ENCODE results near the gene UNK. TPM values are rescaled to one million over a fixed set of nuclear protein-coding genes. Genes with fewer than 3 reads are reported as not detected.
"Not testable (repeated sequence)": the region's sequence is repeated elsewhere in the genome, so short reads cannot be mapped to it uniquely, and the experiment has no call there.

UNK gene
- total RNA-seq, 2 experiments from 2014 or later: 24.5 to 33.7 TPM

DNA sequence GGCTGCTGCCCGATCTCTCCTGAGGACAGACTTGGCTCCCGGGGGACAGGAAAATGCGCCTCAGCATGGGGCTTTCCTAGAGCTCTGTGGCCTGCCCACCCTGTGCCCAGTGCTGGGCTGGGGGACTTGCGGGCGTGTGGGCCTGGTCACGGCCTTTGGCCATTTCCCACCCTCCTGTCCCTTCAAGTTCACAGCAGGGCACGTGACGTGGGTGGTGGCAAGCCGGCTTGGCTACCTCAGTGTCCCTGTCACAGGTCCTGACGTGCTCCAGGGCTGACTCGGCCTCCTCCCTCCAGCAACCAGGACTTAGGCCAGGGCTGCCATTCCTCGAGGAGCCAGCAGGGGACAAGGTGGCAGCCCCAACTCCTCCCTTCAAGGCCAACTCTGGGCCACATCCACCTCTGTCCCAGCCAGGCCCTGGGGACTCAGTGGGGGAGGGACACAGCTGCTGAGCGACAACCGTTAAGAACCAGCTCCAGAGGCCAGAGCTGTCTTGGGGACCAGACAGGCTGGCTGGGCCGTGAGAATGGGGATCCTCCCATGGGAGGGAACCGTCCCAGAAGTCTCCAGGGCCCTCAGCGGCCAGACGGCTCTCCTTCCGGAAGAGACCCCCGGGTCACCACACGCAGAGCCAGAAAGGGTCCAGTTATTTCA is 60.6 kb downstream of the UNK start:
- Mint-ChIP-seq H3K36me3 (ENCODE audit: low read depth) (peaks cover 24% of the 10 kb centered on the region), H3K4me3 (peak overlapping the region; percentile 55), H3K9me3 (ENCODE audit: low read depth) (no peaks in the 10 kb centered on the region), H3K4me1 (peaks cover 14% of the 10 kb centered on the region), H3K27me3 (no peaks in the 10 kb centered on the region), H3K27ac (peak overlapping the region; percentile 60)
- DNase-seq (peak; percentile 85), ATAC-seq (peak; percentile 71)
- ChIA-PET POLR2A (interaction anchor here (4.4 kb wide), 1 partner anchor 65 kb away, joined by 17 read pairs; a partner anchor contains a TSS), CTCF (interaction anchor here (0.5 to 3.5 kb wide), 18 partner anchors 9 to 1277 kb away, joined by 3 to 21 read pairs (median 5); partner anchors contain the start of genes GALK1 and WBP2)
- intact Hi-C loops (cut with DNase I, micrococcal nuclease): no loop called here

DNA sequence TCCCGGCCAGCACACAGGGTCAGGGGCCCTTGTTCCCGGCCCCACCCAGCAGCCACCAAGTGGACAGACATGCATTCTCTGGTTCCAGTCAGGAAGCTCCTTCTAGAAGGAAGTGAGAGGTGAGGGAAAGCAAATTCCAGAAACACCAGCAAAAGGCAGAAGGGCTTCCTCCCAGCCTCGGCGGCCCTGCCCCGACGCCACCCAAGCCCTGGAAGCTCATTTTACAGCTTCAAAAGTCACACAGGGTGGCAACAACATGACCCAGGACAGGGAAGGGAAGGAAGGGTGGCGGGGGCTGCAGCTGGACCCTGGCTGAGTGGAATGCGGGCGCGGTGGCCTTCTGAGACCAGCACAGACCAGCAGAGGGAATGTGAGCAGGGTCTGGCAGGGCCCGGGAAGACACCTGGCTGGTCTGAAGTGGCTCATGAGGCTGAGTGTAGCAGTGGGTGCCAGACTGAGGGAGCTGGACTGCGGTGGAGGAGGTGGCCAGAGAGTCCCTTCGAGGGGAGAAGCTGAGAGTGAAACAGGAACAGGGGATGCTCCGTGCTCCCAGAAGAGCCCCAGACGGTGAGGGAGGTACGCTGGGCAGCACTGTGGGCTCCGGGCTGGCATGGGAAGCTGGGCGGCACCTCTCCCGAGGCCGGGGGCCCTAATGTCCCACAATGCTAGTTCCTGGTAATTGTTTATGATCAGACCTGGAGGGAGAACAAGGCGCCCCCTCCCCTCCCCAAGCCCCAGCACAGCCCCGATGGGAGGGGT is 61.5 kb downstream of the UNK start:
- no peak overlapping the region for H3K4me3 Mint-ChIP-seq
- ATAC-seq: no peak
- peaks cover 27% of the 10 kb centered on the region for H3K36me3 Mint-ChIP-seq (ENCODE audit: low read depth)
- no peaks in the 10 kb centered on the region for H3K27me3 Mint-ChIP-seq
- intact Hi-C loops (cut with DNase I, micrococcal nuclease): no loop called here
- no peak overlapping the region for H3K27ac Mint-ChIP-seq
- peaks cover 12% of the 10 kb centered on the region for H3K4me1 Mint-ChIP-seq
- ChIA-PET POLR2A (interaction anchor here (0.6 to 4.4 kb wide), 4 partner anchors 9 to 135 kb away, joined by 3 to 17 read pairs (median 4); partner anchors contain the start of gene WBP2), CTCF (interaction anchor here (0.5 to 3.5 kb wide), 20 partner anchors 8 to 1276 kb away, joined by 3 to 21 read pairs (median 4); partner anchors contain the start of genes GALK1 and WBP2)
- DNase-seq: no peak
- H3K9me3 Mint-ChIP-seq (ENCODE audit: low read depth): no peaks in the 10 kb centered on the region

DNA sequence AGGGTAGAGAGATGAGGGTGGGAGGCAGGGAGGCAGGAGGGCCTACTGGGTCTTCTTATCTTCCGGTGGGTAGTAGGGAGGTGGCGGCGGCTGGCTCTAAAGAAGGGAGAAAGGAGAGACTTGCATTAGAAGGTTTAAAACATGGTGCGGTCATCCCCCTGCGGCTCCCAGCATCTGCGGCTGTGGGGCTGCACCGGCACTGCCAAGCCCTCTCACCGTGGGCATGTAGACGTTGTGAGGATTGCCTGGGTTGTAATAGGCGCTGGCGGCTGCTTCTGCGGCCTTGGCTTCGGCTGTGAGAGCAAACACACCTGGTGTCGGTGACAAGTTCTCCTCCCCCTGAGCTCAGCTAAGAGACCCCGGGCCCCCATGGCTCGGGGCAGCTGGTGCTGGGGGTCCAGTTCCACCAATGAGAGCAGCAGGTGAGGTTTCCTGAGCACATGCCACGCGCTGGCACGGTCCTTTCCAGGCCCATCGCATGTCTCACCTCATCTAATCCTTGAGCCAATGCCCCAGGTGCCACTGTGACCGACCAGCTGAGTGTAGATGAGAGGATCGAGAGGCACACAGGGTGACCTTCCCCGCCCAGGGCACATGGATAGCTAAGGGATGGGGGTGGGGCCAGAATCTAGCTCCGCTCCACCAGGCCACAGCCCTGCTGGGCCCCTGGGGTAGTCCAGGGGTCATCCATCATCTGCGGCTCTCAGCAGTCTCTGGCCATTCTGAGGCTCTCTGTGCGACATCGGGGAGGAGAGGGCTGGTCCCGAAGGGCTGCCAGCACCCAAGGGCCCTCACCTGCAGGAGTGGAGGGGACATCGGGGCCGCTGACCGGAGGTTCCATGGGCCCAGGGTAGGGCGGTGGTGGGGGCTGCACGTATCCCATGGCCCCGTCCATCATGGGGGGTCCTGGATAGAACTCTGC is 62.3 kb downstream of the UNK start:
- Mint-ChIP-seq H3K4me1 (peaks cover 12% of the 10 kb centered on the region), H3K4me3 (no peak overlapping the region), H3K27ac (no peak overlapping the region), H3K36me3 (ENCODE audit: low read depth) (peaks cover 27% of the 10 kb centered on the region), H3K27me3 (no peaks in the 10 kb centered on the region), H3K9me3 (ENCODE audit: low read depth) (no peaks in the 10 kb centered on the region)
- ATAC-seq: no peak
- intact Hi-C loops (cut with DNase I, micrococcal nuclease): no loop called here
- ChIA-PET POLR2A (interaction anchor here (1.1 to 4.4 kb wide), 4 partner anchors 8 to 73 kb away, joined by 3 to 17 read pairs (median 4); partner anchors contain the start of gene WBP2), CTCF (interaction anchor here (0.5 to 4.5 kb wide), 20 partner anchors 9 to 425 kb away, joined by 3 to 42 read pairs (median 4); partner anchors contain the start of genes GALK1 and WBP2)
- DNase-seq: no peak

DNA sequence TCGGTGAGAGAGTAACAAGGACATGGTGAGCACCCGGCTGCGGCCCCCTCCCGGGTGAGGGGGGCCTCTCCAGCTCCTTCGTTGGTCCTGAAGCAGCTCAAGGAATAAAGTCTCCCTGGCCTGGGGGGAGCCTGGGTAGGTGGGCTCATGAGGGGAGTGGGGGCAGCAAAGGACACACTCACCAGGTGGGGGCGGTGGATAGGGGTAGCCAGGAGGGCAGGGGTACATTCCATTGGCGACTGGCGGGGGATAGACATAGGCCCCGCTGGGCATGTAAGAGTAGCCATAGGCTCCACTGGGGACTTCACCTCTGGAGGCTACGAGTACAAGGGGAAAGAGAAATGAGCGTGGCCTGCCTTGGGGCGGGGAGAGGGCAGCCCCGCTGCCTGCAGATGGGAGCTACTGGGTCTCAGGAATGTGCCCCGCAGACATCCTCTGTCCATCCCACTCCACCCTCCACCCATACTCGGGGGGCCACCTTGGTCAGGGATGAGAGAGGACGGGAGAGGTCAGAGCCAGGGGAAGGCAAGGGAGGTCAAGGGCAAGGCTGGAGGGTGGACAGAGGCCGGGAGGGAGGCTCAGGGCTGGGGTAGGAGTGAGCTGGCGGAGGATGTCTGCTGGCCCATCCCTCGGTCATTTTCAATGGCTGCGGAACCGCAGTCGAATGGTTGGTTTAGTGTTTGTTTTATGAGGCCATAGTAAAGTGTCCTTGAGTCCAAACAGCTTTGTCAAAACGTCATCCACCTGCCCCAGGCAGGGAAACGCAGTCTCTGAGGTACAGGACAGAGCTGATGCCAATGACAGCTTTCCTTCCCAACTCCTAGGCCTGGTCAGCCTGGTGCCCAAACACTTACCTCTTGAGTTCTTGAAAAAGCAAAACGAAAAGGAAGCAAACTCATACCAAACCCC is 63.3 kb downstream of the UNK start:
- CTCF ChIA-PET: interaction anchor here (0.6 to 4.5 kb wide), 19 partner anchors 8 to 237 kb away, joined by 3 to 42 read pairs (median 4); partner anchors contain the start of genes FBF1, GALK1 and WBP2

DNA sequence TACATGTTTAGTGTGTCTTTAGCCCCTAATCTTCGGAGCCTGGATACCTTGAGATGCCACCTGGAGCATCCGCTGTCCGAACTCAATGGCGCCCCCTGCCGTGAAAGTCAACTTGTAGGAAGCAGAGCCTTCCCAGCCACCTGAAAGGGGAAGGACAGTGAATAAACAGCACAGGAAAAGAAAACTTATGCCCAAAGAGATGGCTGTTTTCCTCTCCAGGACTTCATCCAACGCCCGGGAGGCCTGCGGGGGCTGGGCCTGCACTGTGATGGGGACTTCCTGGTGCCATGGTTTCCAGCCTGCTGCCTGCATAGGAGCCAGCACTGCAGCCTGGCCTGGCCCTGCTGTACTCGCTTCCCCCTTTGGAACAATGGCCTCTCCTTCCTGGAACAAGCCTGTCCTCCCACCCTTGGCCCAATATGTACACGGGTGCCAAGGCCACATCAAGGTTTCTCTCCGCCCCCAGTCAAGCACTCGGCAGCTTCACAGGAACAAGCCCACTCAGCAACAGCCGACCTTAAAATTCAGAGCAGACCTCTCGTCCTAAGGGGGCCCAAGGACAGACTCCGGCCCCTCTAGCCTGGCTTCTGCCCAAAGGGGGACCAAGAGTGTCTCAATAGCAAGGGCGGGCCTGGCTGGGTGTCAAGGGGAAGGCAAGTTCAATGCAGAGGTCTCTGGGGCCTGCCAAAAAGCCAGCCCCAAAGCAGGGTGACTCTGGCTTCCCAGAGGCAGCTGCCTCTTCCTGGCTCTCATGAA is 64.1 kb downstream of the UNK start:
- CTCF ChIA-PET: interaction anchor here (0.7 to 4.5 kb wide), 16 partner anchors 9 to 101 kb away, joined by 3 to 42 read pairs (median 4); partner anchors contain the start of gene FBF1
- POLR2A ChIA-PET: interaction anchor here (1.0 to 1.7 kb wide), 2 partner anchors 69 to 75 kb away, joined by 3 to 4 read pairs; no protein-coding TSS in a partner anchor
- H3K4me1 Mint-ChIP-seq: peaks cover 16% of the 10 kb centered on the region
- DNase-seq (peak; percentile 92), ATAC-seq (no peak)
- H3K27me3 Mint-ChIP-seq: no peaks in the 10 kb centered on the region
- H3K27ac Mint-ChIP-seq: no peak overlapping the region
- no peak overlapping the region for H3K4me3 Mint-ChIP-seq
- peaks cover 22% of the 10 kb centered on the region for H3K36me3 Mint-ChIP-seq (ENCODE audit: low read depth)
- no peaks in the 10 kb centered on the region for H3K9me3 Mint-ChIP-seq (ENCODE audit: low read depth)
- intact Hi-C loops (cut with DNase I, micrococcal nuclease): no loop called here

More for the DNA sequence above, 63.3 kb downstream of the UNK start:
- intact Hi-C loops (cut with DNase I, micrococcal nuclease): no loop called here
- Mint-ChIP-seq H3K36me3 (ENCODE audit: low read depth) (peaks cover 22% of the 10 kb centered on the region), H3K27me3 (no peaks in the 10 kb centered on the region), H3K4me3 (no peak overlapping the region), H3K27ac (no peak overlapping the region), H3K4me1 (peaks cover 11% of the 10 kb centered on the region), H3K9me3 (ENCODE audit: low read depth) (no peaks in the 10 kb centered on the region)
- DNase-seq: no peak
- POLR2A ChIA-PET: interaction anchor here (1.0 to 1.7 kb wide), 2 partner anchors 68 to 74 kb away, joined by 3 to 4 read pairs; no protein-coding TSS in a partner anchor
- ATAC-seq: no peak

DNA sequence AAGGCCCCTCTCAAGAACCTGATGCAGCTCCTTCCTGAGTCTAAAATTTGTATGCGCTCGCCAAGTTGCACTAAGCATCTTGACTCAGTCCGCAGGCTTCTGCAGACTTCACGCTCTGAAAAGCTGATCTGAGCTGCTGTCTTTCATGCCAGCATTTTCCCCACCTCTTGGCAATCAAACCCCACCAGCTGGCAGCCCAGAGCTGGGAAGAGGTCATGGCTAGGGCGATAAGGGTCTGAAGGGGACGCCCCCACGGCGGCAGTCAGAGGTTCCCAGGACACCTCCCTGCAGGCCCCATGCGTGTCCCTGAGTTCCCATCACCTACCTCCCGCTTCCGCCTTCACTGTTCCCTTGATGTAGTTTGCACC is 64.7 kb downstream of the UNK start:
- Mint-ChIP-seq H3K9me3 (ENCODE audit: low read depth) (no peaks in the 10 kb centered on the region), H3K4me3 (no peak overlapping the region), H3K4me1 (peaks cover 19% of the 10 kb centered on the region), H3K27me3 (no peaks in the 10 kb centered on the region), H3K27ac (no peak overlapping the region), H3K36me3 (ENCODE audit: low read depth) (peaks cover 22% of the 10 kb centered on the region)
- POLR2A ChIA-PET: no interaction called here
- no peak for DNase-seq
- intact Hi-C loops (cut with DNase I, micrococcal nuclease): no loop called here
- CTCF ChIA-PET: interaction anchor here (0.5 to 4.5 kb wide), 9 partner anchors 11 to 232 kb away, joined by 3 to 42 read pairs (median 4); partner anchors contain the start of gene FBF1
- ATAC-seq: no peak

DNA sequence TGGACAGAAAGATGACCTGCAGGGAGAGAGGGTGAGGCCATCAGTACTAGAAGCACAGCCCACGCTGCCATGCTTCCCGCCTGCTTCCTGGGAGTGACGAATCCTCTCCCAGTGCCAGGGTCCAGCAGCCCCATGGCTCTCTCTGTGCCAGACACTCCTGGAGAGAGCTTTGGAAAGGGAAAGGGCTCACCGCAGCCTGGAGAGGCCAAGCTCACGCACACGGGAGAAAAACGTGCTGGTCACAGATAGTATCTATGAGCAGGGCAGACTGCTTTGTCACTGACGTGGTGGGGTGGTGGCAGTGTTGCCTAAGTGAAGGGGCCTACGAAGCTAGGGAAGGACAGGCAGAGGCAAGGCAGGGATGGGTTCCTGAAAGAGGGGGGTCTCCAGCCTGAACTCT is 65.1 kb downstream of the UNK start:
- intact Hi-C loops (cut with DNase I, micrococcal nuclease): loop anchor here in 1 of 2 experiments (10.0 kb wide), 1 partner anchor 585 kb away; the partner anchor contains the start of genes GGA3 and MRPS7
- CTCF ChIA-PET: interaction anchor here (0.5 to 4.5 kb wide), 9 partner anchors 10 to 233 kb away, joined by 3 to 42 read pairs (median 4); partner anchors contain the start of genes FBF1 and TRIM47
- no peak overlapping the region for H3K4me3 Mint-ChIP-seq
- ATAC-seq: no peak
- peaks cover 22% of the 10 kb centered on the region for H3K36me3 Mint-ChIP-seq (ENCODE audit: low read depth)
- no peaks in the 10 kb centered on the region for H3K27me3 Mint-ChIP-seq
- H3K4me1 Mint-ChIP-seq: peaks cover 24% of the 10 kb centered on the region
- H3K9me3 Mint-ChIP-seq (ENCODE audit: low read depth): no peaks in the 10 kb centered on the region
- POLR2A ChIA-PET: no interaction called here
- H3K27ac Mint-ChIP-seq: no peak overlapping the region
- no peak for DNase-seq

DNA sequence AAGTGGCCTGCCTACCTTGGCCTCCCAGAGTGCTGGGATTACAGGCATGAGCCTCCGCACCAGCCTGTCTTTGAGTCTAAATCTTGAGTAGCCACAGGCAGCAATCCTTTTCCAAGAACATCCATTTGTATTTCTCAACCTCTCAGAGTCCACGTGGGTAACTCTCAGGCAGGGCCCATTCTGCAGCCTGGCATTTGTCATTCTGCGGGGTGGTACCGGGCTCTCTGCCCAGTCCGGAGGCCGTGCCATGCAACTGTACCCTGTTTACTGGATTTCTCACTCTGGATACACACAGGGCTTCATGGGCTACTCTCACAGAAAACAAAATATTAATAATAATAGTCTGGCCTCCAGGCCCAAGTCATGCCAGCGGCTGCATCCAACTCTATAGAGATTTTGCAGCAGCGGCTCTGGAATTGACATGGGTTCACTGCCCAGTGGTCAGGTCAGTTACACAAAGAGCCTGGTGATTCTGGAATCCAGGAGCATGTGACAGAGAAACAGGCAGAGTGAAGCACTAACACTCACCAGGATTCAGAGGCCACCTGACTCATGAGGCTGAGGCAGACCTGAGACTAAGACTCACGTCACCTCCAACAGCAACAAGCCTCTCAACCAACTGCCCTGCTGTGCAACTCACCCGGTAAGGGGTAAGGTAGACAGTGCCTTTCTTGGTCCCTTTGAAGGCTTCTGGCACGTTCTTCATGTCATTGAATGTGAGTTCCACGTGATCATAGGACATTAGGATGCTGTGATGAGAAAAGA is 66.5 kb downstream of the UNK start:
- Mint-ChIP-seq H3K9me3 (ENCODE audit: low read depth) (no peaks in the 10 kb centered on the region), H3K27ac (peak overlapping the region; percentile 17), H3K36me3 (ENCODE audit: low read depth) (peaks cover 17% of the 10 kb centered on the region), H3K27me3 (no peaks in the 10 kb centered on the region), H3K4me3 (no peak overlapping the region), H3K4me1 (peaks cover 15% of the 10 kb centered on the region)
- DNase-seq (no peak), ATAC-seq (no peak)
- CTCF ChIA-PET: interaction anchor here (0.6 to 4.5 kb wide), 4 partner anchors 9 to 28 kb away, joined by 3 to 42 read pairs (median 6); partner anchors contain the start of gene TRIM47
- intact Hi-C loops (cut with DNase I, micrococcal nuclease): loop anchor here in 1 of 2 experiments (10.0 kb wide), 1 partner anchor 586 kb away; the partner anchor contains the start of genes GGA3 and MRPS7
- POLR2A ChIA-PET: no interaction called here

DNA sequence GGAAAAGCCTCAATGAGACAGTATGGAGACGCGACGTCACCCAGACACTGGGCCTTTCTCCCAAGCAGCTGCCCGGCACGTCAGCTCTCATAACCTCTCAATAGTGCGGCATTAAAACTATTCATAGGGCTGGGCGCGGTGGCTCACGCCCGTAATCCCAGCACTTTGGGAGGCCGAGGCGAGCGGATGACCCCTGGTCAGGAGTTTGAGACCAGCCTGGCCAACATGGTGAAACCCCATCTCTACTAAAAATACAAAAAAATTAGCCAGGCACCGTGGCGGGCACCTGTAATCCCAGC is 67.0 kb downstream of the UNK start:
- H3K4me3 Mint-ChIP-seq; ATAC-seq; POLR2A ChIA-PET; H3K27ac Mint-ChIP-seq; DNase-seq; H3K9me3 Mint-ChIP-seq (ENCODE audit: low read depth); H3K27me3 Mint-ChIP-seq: not testable (repeated sequence)
- Mint-ChIP-seq H3K36me3 (ENCODE audit: low read depth) (peaks cover 13% of the 10 kb centered on the region), H3K4me1 (peaks cover 20% of the 10 kb centered on the region)
- intact Hi-C loops (cut with DNase I, micrococcal nuclease): loop anchor here in 1 of 2 experiments (10.0 kb wide), 1 partner anchor 587 kb away; the partner anchor contains the start of genes GGA3 and MRPS7
- CTCF ChIA-PET: interaction anchor here (1.7 kb wide), 1 partner anchor 10 kb away, joined by 7 read pairs; no protein-coding TSS in a partner anchor

All from activated CD4-positive, alpha-beta T cell treated with anti-CD3 and anti-CD28 coated beads for 36 hours (primary cell).